ENCODE results near the gene AQP12B.
"Not testable (repeated sequence)": the region's sequence is repeated elsewhere in the genome, so short reads cannot be mapped to it uniquely, and the experiment has no call there.

The AQP12B gene

GRCh38 chr2:240695593-240695992 lies 12.9 kb upstream of the AQP12B start:
- not testable (repeated sequence) for H3K27ac Mint-ChIP-seq, H3K27me3 Mint-ChIP-seq, H3K36me3 Mint-ChIP-seq, H3K9me3 Mint-ChIP-seq, H3K4me3 Mint-ChIP-seq, H3K4me1 Mint-ChIP-seq

GRCh38 chr2:240694304-240694703 lies 11.6 kb upstream of the AQP12B start:
- not testable (repeated sequence) for H3K4me3 Mint-ChIP-seq, H3K27ac Mint-ChIP-seq, H3K9me3 Mint-ChIP-seq, H3K27me3 Mint-ChIP-seq, H3K36me3 Mint-ChIP-seq, H3K4me1 Mint-ChIP-seq

DNA sequence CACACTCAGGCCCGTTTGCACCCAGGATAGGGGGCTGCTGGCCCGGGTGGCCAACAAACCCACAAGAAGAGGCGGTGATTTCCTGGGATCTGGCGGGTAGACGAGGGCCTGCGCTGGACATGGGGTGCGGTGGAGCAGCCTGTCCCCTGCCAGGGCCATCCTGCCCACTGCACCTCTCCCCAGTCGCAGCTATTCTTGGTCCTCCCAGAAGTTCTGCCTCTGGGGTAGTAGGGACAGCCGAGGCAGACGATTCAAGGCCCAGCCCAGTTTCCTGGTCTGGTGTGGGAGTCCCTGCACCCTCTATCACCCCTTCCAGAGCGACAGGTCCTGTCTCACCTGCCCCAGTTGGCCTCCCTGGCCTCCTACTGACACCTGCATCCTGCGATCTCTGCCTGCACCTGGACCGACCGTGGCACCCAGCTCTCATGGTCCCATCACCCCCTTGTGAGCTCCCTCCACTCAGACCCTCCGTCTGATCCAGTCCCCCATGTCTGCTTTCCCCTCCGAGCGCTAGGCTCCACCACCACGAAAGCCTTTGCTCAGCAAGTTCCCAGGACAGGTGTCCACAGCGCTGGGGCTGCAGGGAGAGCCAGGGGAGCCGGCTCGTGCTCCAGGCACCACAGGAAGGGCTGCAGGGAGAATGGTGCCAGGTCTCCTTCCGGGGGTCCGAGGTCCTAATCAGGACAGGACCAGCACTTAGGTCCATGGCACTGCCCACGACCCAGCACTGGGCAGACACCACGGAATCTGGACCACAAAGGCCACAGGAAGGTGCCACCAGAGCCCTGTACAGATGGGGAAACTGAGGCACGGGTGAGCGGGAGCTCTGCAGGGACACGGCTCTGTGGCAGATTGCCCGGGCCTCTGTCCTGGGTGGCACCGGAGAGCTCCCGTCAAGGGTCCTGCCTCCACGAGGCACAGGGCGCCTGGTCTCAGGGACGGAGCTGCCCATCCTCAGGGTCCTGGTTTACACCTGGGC lies 10.2 kb upstream of the AQP12B start:
- H3K36me3 Mint-ChIP-seq, H3K27me3 Mint-ChIP-seq, H3K9me3 Mint-ChIP-seq, H3K27ac Mint-ChIP-seq, H3K4me1 Mint-ChIP-seq, H3K4me3 Mint-ChIP-seq: not testable (repeated sequence)

GRCh38 chr2:240691631-240692420 lies 9.1 kb upstream of the AQP12B start, which contains the start of gene AQP12A:
AQP12A (plus strand) TSS chr2:240691866; CDS start chr2:240691914, 48 bp downstream.
- not testable (repeated sequence) for H3K4me1 Mint-ChIP-seq, H3K27ac Mint-ChIP-seq

GRCh38 chr2:240691075-240691427 lies 8.4 kb upstream of the AQP12B start:
- H3K4me1 Mint-ChIP-seq, H3K4me3 Mint-ChIP-seq, H3K36me3 Mint-ChIP-seq, H3K27ac Mint-ChIP-seq, H3K27me3 Mint-ChIP-seq, H3K9me3 Mint-ChIP-seq: not testable (repeated sequence)

More at GRCh38 chr2:240691631-240692420, 9.1 kb upstream of the AQP12B start, which contains the start of gene AQP12A:
- H3K27me3 Mint-ChIP-seq, H3K4me3 Mint-ChIP-seq, H3K9me3 Mint-ChIP-seq, H3K36me3 Mint-ChIP-seq: not testable (repeated sequence)

DNA sequence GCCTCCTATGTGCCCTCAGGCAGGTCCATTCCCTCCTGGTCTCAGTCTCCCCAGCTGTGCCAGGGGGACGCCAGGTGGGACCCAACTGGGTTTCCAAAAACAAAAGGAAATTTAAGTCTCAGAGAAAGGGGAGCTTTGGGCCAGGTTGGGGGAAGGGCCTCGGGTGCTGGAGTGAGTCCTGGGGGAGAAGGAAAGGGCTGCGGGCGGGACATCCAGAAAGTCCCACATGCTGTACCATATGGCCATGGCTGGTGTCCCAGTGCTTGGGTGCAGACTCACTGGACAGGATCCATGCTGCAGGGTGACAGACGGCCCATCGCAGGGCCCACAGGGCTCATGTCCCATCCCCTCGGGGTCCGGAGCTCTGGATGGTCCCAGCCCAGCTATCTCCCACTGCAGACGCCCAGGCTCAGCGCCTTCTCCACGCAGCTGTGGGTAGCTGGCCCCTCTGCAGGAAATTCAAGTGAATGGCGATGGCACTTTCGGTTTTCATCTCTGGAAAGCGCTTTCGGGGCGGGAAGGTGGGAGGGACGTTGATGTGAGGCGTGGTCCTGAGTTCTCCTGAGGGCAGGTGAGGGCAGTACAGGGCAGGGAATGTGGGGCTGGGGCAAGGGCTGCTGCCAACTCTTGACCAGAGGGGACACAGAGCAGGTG lies 7.9 kb upstream of the AQP12B start:
- H3K27ac Mint-ChIP-seq, H3K27me3 Mint-ChIP-seq, H3K9me3 Mint-ChIP-seq, H3K36me3 Mint-ChIP-seq, H3K4me1 Mint-ChIP-seq: not testable (repeated sequence)
- peak overlapping the region; percentile 4 for H3K4me3 Mint-ChIP-seq

- Mint-ChIP-seq H3K27me3 (no peaks in the 10 kb centered on the region), H3K4me3 (peak overlapping the region; percentile 4), H3K4me1 (no peaks in the 10 kb centered on the region), H3K9me3 (no peaks in the 10 kb centered on the region), H3K36me3 (no peaks in the 10 kb centered on the region), H3K27ac (no peak overlapping the region)
Measured at GRCh38 chr2:240689975-240690374, 7.3 kb upstream of the AQP12B start.

- Mint-ChIP-seq H3K27ac (no peak overlapping the region), H3K36me3 (no peaks in the 10 kb centered on the region), H3K9me3 (no peaks in the 10 kb centered on the region), H3K4me1 (peaks cover 4% of the 10 kb centered on the region), H3K27me3 (no peaks in the 10 kb centered on the region), H3K4me3 (no peak overlapping the region)
Measured at GRCh38 chr2:240688553-240688919, 5.9 kb upstream of the AQP12B start.

DNA sequence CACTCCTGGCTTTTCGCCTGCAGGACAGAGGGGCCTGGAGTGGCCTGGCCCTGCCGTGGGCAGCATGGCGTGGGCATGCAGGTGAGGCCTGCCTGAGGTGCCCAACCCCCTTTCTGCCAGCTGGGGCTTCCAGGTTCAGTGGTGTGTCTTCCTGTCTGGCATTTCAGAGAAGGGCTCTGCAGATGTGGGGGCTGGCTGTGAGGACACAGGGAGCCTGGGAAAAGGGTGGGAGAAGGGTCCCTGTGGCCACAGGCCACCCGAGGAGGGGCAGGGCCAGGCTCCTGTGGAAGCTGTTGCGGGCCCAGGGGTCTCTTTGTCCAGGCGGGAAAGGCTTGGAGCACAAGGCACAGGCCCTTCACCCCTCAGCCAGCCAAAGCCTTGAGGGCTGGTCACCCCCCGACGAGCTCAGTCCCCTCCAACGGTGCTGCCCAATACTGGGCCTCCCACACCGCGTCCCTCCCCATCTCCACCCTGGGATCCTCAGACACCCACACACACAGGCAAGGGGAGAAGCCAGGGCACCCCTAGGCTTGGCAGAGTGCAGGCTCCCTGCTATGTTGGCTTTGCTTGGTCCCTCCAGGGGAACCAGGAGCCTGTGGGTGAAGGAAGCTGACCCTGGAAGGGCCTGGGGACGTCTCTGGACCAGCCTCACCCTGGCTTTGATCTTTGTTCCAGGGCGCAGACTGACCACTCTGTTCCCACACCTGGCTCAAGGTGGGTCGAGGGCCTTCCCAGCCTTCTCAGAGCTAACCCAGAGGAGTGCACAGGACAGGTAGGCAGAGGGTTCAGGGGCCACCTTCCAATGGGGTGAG lies 5.3 kb upstream of the AQP12B start:
- no peak overlapping the region for H3K4me3 Mint-ChIP-seq
- no peaks in the 10 kb centered on the region for H3K36me3 Mint-ChIP-seq
- H3K27ac Mint-ChIP-seq: no peak overlapping the region
- H3K9me3 Mint-ChIP-seq: no peaks in the 10 kb centered on the region
- H3K4me1 Mint-ChIP-seq: peaks cover 4% of the 10 kb centered on the region
- no peaks in the 10 kb centered on the region for H3K27me3 Mint-ChIP-seq

DNA sequence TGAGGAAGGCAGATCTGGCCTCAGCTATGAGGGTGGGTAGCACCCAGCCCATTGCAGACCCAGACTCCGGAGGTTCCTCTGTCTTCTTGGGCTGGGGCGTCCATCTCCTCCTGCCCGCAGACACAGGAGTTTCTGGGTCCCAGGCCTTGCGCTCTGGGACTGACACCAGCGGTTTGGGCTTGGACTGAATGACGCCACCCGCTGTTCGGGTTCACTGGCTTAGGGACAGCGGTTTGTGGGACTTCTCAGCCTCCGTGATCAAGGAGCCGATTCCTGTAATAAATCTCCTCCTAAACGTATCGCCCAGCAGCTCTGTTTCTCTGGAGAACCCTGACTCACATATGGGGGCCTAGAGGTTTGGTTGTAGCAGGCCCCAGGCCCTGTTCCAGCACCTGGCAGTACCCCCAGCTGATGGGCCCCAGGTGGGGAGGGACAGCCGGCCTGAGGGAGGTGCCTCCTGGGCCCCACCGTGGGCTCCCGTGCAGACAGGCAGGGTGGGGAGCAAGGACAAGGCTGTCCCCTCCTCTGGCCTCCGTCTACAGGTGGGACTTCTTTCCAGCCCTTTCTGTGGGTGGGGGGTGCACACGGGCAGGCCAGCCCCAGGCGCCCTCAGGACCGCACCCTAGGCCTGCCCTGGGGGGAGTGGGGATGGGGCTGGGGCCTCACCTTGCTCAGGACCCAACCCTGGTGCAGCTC lies 4.5 kb upstream of the AQP12B start:
- no peak overlapping the region for H3K4me3 Mint-ChIP-seq

GRCh38 chr2:240686460-240686859 lies 3.8 kb upstream of the AQP12B start:
- no peaks in the 10 kb centered on the region for H3K27me3 Mint-ChIP-seq
- H3K4me1 Mint-ChIP-seq: peaks cover 4% of the 10 kb centered on the region
- no peaks in the 10 kb centered on the region for H3K36me3 Mint-ChIP-seq
- no peak overlapping the region for H3K27ac Mint-ChIP-seq
- no peaks in the 10 kb centered on the region for H3K9me3 Mint-ChIP-seq
- no peak overlapping the region for H3K4me3 Mint-ChIP-seq

More for the DNA sequence above, 4.5 kb upstream of the AQP12B start:
- Mint-ChIP-seq H3K36me3 (no peaks in the 10 kb centered on the region), H3K4me1 (peaks cover 4% of the 10 kb centered on the region), H3K27ac (no peak overlapping the region), H3K9me3 (no peaks in the 10 kb centered on the region), H3K27me3 (no peaks in the 10 kb centered on the region)

DNA sequence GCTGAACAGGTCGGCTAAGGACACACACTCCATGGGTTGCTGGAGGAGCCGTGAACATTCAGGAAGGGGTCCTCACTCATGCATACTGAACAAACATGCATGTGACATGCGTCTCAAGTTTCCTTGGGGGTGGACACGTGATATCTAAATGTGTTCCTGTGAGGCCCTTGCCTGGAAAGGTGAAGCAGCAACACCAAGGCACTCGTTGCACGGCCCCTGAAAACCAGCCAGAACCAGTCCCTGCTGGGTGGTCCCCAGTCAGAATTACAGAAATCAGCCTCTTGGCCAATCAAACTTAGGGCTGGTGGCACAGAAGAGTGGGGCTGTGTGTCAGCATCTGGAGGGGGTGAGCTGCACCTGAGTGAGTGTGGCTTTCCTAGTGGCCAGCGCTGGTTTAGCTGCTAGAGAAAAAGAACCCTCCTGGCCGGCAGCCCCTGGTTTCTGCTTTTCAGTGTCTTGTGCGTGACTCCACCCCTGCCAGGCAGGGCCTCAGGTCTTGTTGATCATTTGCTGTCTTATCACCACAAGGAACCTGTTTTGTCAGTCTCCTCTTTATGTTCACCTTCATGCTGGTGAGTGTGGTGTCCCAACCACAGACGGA lies 3.2 kb upstream of the AQP12B start:
- no peak overlapping the region for H3K4me3 Mint-ChIP-seq
- no peak overlapping the region for H3K27ac Mint-ChIP-seq
- H3K27me3 Mint-ChIP-seq: no peaks in the 10 kb centered on the region

GRCh38 chr2:240683980-240684728 lies 1.5 kb upstream of the AQP12B start:
- not testable (repeated sequence) for H3K9me3 Mint-ChIP-seq, H3K27me3 Mint-ChIP-seq, H3K27ac Mint-ChIP-seq, H3K4me1 Mint-ChIP-seq, H3K36me3 Mint-ChIP-seq
- H3K4me3 Mint-ChIP-seq: peak overlapping the region; percentile 65

More for the DNA sequence above, 3.2 kb upstream of the AQP12B start:
- peaks cover 4% of the 10 kb centered on the region for H3K4me1 Mint-ChIP-seq
- H3K9me3 Mint-ChIP-seq: no peaks in the 10 kb centered on the region
- H3K36me3 Mint-ChIP-seq: no peaks in the 10 kb centered on the region
